Mucosa of rectum (tissue), 2 donors: Measurements from ENCODE around the gene CPT1B.
A peak's percentile ranks its signal among the peaks of the same experiment; 100 is the strongest.
"Not testable (repeated sequence)": the region's sequence is repeated elsewhere in the genome, so short reads cannot be mapped to it uniquely, and the experiment has no call there.

Experiments
- H3K27ac ChIP-seq, 2 donors: one replicate each; pipeline ENCODE4 v1.7.0; 2013; ENCODE audit warnings: inconsistent platforms in 2 of 2, low read depth in 2 of 2, low read length in 2 of 2
- H3K27me3 ChIP-seq, 2 donors: one replicate each; pipeline ENCODE4 v1.7.0; 2013; ENCODE audit warnings: low read length in 2 of 2; ENCODE audit not compliant: control insufficient read depth in 2 of 2, insufficient read depth in 2 of 2
- H3K36me3 ChIP-seq, 2 donors: one replicate each; pipeline ENCODE4 v1.7.0; 2013; ENCODE audit warnings: low read length in 2 of 2; ENCODE audit not compliant: control insufficient read depth in 2 of 2, insufficient read depth in 2 of 2
- H3K4me1 ChIP-seq, 2 donors: one replicate each; pipeline ENCODE4 v1.7.0; 2013; ENCODE audit warnings: low read length in 2 of 2, mild to moderate bottlenecking in 1 of 2; ENCODE audit not compliant: control insufficient read depth in 2 of 2, insufficient read depth in 2 of 2
- H3K4me3 ChIP-seq, 2 donors: one replicate each; pipeline ENCODE4 v1.7.0; 2013; ENCODE audit warnings: low read length in 2 of 2
- H3K9ac ChIP-seq, 2 donors: one replicate each; pipeline ENCODE4 v1.7.0; 2013; ENCODE audit warnings: low read length in 2 of 2, low read depth in 1 of 2, mild to moderate bottlenecking in 1 of 2
- H3K9me3 ChIP-seq, 2 donors: one replicate each; pipeline ENCODE4 v1.7.0; 2013; ENCODE audit warnings: low read length in 2 of 2; ENCODE audit not compliant: control insufficient read depth in 2 of 2
- donor health status: healthy.
- donor health status: Normal muscosa, but diverticular disease.

CPT1B gene

GRCh38 chr22:50523458-50523805 is 54.8 kb downstream of the CPT1B start:
- peaks cover 28 to 31% of the 10 kb centered on the region in 2 donors for H3K4me1 ChIP-seq
- H3K36me3 ChIP-seq, result peaks cover 32 to 43% of the 10 kb centered on the region in 2 donors
- no peaks in the 10 kb centered on the region for H3K27me3 ChIP-seq
- H3K4me3 ChIP-seq, result peak overlapping the region; percentile 22 to 81
- H3K9me3 ChIP-seq, result no peaks in the 10 kb centered on the region
- H3K9ac ChIP-seq, result no peak overlapping the region
- no peak overlapping the region for H3K27ac ChIP-seq

- Histone ChIP-seq H3K4me3 (no peak overlapping the region), H3K9me3 (no peaks in the 10 kb centered on the region), H3K4me1 (peaks cover 28 to 31% of the 10 kb centered on the region in 2 donors), H3K9ac (no peak overlapping the region), H3K36me3 (peaks cover 36 to 45% of the 10 kb centered on the region in 2 donors), H3K27ac (no peak overlapping the region), H3K27me3 (no peaks in the 10 kb centered on the region)
Observed at GRCh38 chr22:50522806-50523438, 55.3 kb downstream of the CPT1B start.

- Histone ChIP-seq H3K4me1 (peaks cover 26 to 30% of the 10 kb centered on the region in 2 donors), H3K36me3 (peaks cover 42 to 48% of the 10 kb centered on the region in 2 donors), H3K9ac (no peak overlapping the region), H3K27ac (no peak overlapping the region), H3K9me3 (no peaks in the 10 kb centered on the region), H3K27me3 (no peaks in the 10 kb centered on the region), H3K4me3 (no peak overlapping the region)
Observed at GRCh38 chr22:50522208-50522805, 55.9 kb downstream of the CPT1B start.

- H3K9me3 ChIP-seq, result no peaks in the 10 kb centered on the region
- H3K27me3 ChIP-seq, result no peaks in the 10 kb centered on the region
- H3K4me3 ChIP-seq, result no peak overlapping the region
- no peak overlapping the region for H3K27ac ChIP-seq
- H3K36me3 ChIP-seq, result peaks cover 46 to 52% of the 10 kb centered on the region in 2 donors
- H3K9ac ChIP-seq, result no peak overlapping the region
- H3K4me1 ChIP-seq, result peaks cover 23 to 24% of the 10 kb centered on the region in 2 donors
Observed at GRCh38 chr22:50521710-50522109, 56.5 kb downstream of the CPT1B start.

- Histone ChIP-seq H3K4me3 (no peak overlapping the region), H3K36me3 (peaks cover 52 to 56% of the 10 kb centered on the region in 2 donors), H3K9me3 (no peaks in the 10 kb centered on the region), H3K4me1 (peaks cover 17 to 21% of the 10 kb centered on the region in 2 donors), H3K9ac (no peak overlapping the region), H3K27ac (no peak overlapping the region), H3K27me3 (no peaks in the 10 kb centered on the region)
Observed at GRCh38 chr22:50520826-50521453, 57.3 kb downstream of the CPT1B start.

- H3K27ac ChIP-seq, H3K27me3 ChIP-seq, H3K9ac ChIP-seq, H3K9me3 ChIP-seq, H3K4me3 ChIP-seq: not testable (repeated sequence)
- H3K4me1 ChIP-seq, result peaks cover 17 to 21% of the 10 kb centered on the region in 2 donors
- peaks cover 52 to 56% of the 10 kb centered on the region in 2 donors for H3K36me3 ChIP-seq
Observed at GRCh38 chr22:50520184-50520583, 58.0 kb downstream of the CPT1B start.

- Histone ChIP-seq H3K4me1 (peaks cover 10 to 15% of the 10 kb centered on the region in 2 donors), H3K36me3 (peaks cover 52 to 61% of the 10 kb centered on the region in 2 donors), H3K9ac (no peak overlapping the region), H3K4me3 (no peak overlapping the region), H3K27me3 (no peaks in the 10 kb centered on the region), H3K9me3 (no peaks in the 10 kb centered on the region), H3K27ac (no peak overlapping the region)
Observed at GRCh38 chr22:50519151-50519550, 59.1 kb downstream of the CPT1B start.
